ENCODE results near the gene SLC13A3.

Gene SLC13A3

DNA sequence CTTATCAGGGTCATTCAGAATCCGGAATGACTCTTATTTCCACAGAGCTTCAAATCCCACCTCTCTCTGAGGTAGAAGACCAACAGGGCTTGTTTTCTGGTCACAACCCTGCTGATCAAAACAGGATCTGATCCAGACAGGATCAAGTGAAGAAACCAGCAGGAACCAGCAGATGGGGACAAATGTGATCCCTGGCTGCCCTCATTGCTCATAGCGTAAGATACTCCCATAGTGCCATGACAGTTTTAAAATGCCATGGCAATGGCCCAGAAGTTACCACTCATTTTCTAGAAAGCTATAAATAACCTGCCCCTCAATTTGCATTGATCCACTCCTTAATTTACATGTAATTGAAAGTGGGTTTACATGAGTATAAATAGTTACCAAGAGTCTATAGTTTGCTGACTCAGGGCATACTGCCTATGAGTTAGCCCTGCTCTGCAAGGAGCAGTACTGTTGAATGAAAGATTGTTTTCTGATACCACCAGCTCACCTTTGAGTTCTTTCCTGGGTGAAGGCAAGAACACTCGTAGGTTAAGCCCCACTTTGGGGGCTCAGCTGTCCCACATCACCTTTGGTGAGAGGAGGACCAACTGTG lies 131.7 kb downstream of the SLC13A3 start:
- DNase-seq = no peak

DNA sequence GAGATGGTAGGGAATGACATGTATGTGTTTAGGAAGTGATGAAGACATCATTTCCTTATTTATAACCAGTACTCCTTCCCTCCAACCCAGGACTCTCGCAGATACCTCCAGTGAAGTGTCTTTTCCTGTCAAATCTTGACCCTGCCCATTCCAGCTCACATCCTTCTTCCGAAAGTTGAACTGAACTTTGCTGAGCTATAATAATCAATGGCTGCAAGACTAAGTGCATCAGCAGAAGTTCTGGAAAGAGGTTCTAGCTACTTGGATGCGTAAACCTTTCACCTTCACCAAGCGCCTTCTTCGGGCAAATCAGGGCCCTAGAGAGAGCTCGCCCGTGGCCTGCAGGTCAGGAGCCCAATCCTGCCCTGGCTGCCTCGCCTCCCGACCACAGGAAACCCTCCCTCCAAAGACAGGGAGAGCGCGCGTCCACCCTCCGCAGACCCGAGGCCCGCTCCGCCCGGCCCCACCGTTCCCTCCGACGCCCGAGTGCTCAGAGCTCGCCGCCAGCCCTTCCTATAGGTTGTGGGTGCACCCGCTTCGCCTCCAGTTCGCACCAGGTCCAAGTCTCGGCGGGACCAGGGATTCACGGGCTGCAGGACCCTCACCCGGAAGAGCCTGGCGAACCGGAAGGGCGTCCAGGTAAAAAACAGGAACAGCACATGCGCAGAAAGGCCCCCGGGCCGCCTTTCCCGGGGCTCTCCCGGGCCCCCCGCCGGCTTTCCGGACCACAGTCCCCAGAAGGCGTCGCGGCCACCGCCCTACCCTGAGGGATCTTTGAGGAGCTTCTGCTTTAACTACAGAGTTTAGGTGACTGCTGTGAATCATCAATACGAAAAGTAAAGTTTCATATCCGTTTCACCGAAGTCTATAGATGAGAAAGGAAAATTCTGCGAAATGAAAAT lies 138.1 kb downstream of the SLC13A3 start, which contains the start of gene ZNF334:
Gene ZNF334 (minus strand): TSS at position 617 of the 902 bp plus-strand sequence. CDS start 1,457 bp downstream, outside the sequence.
- no peak for DNase-seq

DNA sequence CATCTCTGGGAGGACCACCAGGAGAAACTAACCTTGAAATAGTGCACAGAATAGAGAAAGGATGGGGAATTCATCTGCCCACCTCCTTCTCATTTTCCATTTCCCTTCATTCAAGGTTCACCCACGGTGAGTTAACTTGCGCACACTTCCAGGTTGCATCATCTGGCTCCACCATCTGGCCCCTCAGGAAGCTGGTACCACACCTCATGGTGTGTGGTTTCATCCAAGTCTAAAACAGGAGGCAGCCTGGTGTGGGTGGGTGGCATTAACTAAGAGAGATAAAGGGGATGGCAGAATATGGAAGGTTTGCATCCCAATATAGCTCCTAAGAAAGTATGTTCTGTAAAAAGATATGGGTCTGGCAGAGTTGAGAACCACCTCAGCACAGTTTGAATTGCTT lies 141.7 kb downstream of the SLC13A3 start:
- DNase-seq = no peak
